OCI-LY1 (cell line): ENCODE data around the gene FOXK2.

Experiments used
- H2AFZ ChIP-seq: fragments of 200-600 bp; sonication (generic), shearing (Covaris generic); 2 replicates; pipeline ENCODE4 v1.6.0; 2014; ENCODE audit warnings: antibody characterized with exemption, mild to moderate bottlenecking, low read length
- H3F3A ChIP-seq: fragments of 200-600 bp; sonication (generic), shearing (Covaris generic); 2 replicates; pipeline ENCODE4 v1.6.0; 2014; ENCODE audit warnings: mild to moderate bottlenecking, antibody characterized with exemption, low read length, moderate library complexity; ENCODE audit not compliant: insufficient read depth
- H3K27ac ChIP-seq: fragments of 200-600 bp; sonication (generic); 2 replicates; pipeline ENCODE4 v1.5.1; 2014; ENCODE audit warnings: low read length, mixed run types, mild to moderate bottlenecking, low read depth; ENCODE audit not compliant: poor library complexity, severe bottlenecking
- H3K27me3 ChIP-seq: fragments of 200-600 bp; sonication (generic); 2 replicates; pipeline ENCODE4 v1.6.0; 2014; ENCODE audit warnings: antibody characterized with exemption, mild to moderate bottlenecking, low read length, moderate library complexity; ENCODE audit not compliant: insufficient read depth
- H3K36me3 ChIP-seq: fragments of 200-600 bp; sonication (generic); 2 replicates; pipeline ENCODE4 v1.6.1; 2014; ENCODE audit warnings: mild to moderate bottlenecking, antibody characterized with exemption, low read length, moderate library complexity, mixed read lengths; ENCODE audit not compliant: insufficient read depth
- H3K4me1 ChIP-seq: fragments of 200-600 bp; sonication (generic); 2 replicates; pipeline ENCODE4 v1.5.1; 2014; ENCODE audit warnings: mild to moderate bottlenecking, low read length, moderate library complexity; ENCODE audit not compliant: insufficient read depth, severe bottlenecking
- H3K4me2 ChIP-seq: fragments of 200-600 bp; sonication (generic), shearing (Covaris generic); 2 replicates; pipeline ENCODE4 v1.6.1; 2014; ENCODE audit warnings: low read length
- H3K4me3 ChIP-seq: fragments of 200-600 bp; sonication (generic); 2 replicates; pipeline ENCODE4 v1.5.1; 2014; ENCODE audit warnings: low read length, low read depth, mild to moderate bottlenecking, mixed read lengths; ENCODE audit not compliant: poor library complexity, severe bottlenecking
- H3K79me2 ChIP-seq: fragments of 200-600 bp; shearing (Covaris generic); 2 replicates; pipeline ENCODE4 v1.6.1; 2016; ENCODE audit warnings: mixed run types, low read length, mixed read lengths; ENCODE audit not compliant: insufficient read depth
- H3K9ac ChIP-seq: fragments of 200-600 bp; sonication (generic), shearing (Covaris generic); 2 replicates; pipeline ENCODE4 v1.6.1; 2014; ENCODE audit warnings: mild to moderate bottlenecking, low read length, mixed read lengths
- H3K9me2 ChIP-seq: fragments of 200-600 bp; sonication (generic), shearing (Covaris generic); 2 replicates; pipeline ENCODE4 v1.6.1; 2014; ENCODE audit warnings: low read depth, mild to moderate bottlenecking, low read length, mixed read lengths
- H3K9me3 ChIP-seq: fragments of 200-600 bp; shearing (Covaris generic); 2 replicates; pipeline ENCODE4 v1.6.1; 2014; ENCODE audit warnings: low read length, mixed read lengths
- H4K20me1 ChIP-seq: fragments of 200-600 bp; sonication (generic), shearing (Covaris generic); 2 replicates; pipeline ENCODE4 v1.6.0; 2016; ENCODE audit warnings: mild to moderate bottlenecking, low read length; ENCODE audit not compliant: insufficient read depth
- EZH2 ChIP-seq: fragments of 200-600 bp; sonication (generic), shearing (Covaris generic); IDR thresholded peaks from 2 replicates; pipeline ENCODE4 v1.8.0; 2017; ENCODE audit warnings: borderline replicate concordance, mixed run types, mild to moderate bottlenecking, antibody characterized with exemption, low read length, moderate library complexity, mixed read lengths
- TF ChIP-seq, protein P1 (sequence below): fragments of 200-600 bp; sonication (generic), shearing (Covaris generic); IDR thresholded peaks from 2 replicates; pipeline ENCODE4 v1.5.1; 2017; ENCODE audit warnings: mild to moderate bottlenecking, antibody characterized with exemption, low read length, moderate library complexity, mixed read lengths

The FOXK2 gene

DNA sequence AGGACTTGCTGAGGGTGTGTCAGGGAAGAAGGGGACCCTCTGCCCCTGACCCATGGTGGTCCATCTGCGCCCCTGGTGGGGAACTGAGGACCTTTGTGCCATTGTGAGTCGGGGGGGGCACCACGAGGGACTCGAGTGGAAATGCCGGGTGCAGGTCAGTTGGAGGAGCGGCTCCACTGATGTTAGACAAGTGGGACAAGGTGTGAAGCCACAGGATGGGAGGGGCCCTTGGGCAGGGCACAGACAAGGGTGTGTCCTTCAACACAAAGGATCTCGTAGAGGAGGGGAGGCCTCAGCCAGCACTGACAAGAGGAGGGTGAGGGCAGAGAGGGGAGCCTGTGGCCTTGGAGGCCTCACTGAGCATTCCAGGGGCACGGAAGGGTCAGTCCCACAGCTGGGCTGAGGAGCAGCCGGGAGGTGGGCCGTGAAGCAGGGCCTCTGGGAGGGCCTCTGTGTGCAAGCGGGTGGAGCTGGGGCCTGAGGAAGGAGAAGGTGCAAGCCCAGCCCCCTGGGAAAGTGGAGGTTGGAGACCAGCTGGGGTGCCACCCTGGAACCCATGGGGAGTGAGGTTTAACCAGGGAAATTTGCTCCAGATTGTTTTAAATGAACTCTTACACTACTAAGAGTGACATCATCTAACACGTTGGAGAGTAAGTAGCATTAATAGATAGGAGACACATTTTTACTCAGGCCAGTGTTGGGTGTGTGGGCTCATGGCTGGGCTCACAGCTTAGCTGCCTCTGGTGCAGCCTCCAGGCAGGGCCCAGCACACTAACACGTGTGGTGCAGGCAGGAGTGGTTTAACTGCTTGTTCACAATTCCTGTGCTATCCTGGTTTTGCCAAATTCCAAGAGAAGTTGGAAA, 33.1 kb upstream of the FOXK2 start:
- Histone ChIP-seq H4K20me1 (no peaks in the 10 kb centered on the region), H3K4me1 (peaks cover 25% of the 10 kb centered on the region), H3K27me3 (no peaks in the 10 kb centered on the region), H3K36me3 (peaks cover 70% of the 10 kb centered on the region), H3K4me2 (no peak overlapping the region), H3K27ac (no peak overlapping the region), H3K9ac (no peak overlapping the region), H3K9me3 (no peaks in the 10 kb centered on the region), H3K9me2 (no peaks in the 10 kb centered on the region), H3F3A (no peaks in the 10 kb centered on the region), H2AFZ (no peak overlapping the region), H3K4me3 (no peak overlapping the region), H3K79me2 (no peaks in the 10 kb centered on the region)
- TF ChIP-seq, protein P1, sequence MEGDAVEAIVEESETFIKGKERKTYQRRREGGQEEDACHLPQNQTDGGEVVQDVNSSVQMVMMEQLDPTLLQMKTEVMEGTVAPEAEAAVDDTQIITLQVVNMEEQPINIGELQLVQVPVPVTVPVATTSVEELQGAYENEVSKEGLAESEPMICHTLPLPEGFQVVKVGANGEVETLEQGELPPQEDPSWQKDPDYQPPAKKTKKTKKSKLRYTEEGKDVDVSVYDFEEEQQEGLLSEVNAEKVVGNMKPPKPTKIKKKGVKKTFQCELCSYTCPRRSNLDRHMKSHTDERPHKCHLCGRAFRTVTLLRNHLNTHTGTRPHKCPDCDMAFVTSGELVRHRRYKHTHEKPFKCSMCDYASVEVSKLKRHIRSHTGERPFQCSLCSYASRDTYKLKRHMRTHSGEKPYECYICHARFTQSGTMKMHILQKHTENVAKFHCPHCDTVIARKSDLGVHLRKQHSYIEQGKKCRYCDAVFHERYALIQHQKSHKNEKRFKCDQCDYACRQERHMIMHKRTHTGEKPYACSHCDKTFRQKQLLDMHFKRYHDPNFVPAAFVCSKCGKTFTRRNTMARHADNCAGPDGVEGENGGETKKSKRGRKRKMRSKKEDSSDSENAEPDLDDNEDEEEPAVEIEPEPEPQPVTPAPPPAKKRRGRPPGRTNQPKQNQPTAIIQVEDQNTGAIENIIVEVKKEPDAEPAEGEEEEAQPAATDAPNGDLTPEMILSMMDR: no peak
- TF ChIP-seq EZH2: no peak

DNA sequence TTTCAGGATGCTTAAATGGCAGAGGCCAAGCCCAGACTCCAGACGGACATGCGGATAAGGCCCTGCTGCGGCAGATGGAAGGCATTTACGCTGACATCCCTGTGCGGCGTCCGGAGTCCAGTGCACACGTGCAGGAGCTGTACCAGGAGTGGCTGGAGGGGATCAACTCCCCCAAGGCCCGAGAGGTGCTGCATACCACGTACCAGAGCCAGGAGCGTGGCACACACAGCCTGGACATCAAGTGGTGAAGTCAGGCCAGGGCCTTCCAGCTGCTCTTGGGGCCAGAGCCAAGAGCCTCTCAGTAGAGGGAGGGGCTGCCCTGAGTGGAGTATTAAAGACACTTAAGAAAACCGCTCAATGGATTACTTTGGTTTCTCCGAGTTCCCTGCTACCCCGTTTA, 31.6 kb upstream of the FOXK2 start:
- H2AFZ ChIP-seq: no peak overlapping the region
- H3F3A ChIP-seq: no peaks in the 10 kb centered on the region
- no peaks in the 10 kb centered on the region for H3K27me3 ChIP-seq
- no peak overlapping the region for H3K27ac ChIP-seq
- TF ChIP-seq, protein P1: no peak
- no peak for TF ChIP-seq EZH2
- H3K4me1 ChIP-seq: peaks cover 25% of the 10 kb centered on the region
- H3K36me3 ChIP-seq: peaks cover 56% of the 10 kb centered on the region
- H3K79me2 ChIP-seq: no peaks in the 10 kb centered on the region
- H3K4me2 ChIP-seq: no peak overlapping the region
- H4K20me1 ChIP-seq: no peaks in the 10 kb centered on the region
- H3K9ac ChIP-seq: no peak overlapping the region
- no peaks in the 10 kb centered on the region for H3K9me2 ChIP-seq
- H3K9me3 ChIP-seq: no peaks in the 10 kb centered on the region
- no peak overlapping the region for H3K4me3 ChIP-seq

DNA sequence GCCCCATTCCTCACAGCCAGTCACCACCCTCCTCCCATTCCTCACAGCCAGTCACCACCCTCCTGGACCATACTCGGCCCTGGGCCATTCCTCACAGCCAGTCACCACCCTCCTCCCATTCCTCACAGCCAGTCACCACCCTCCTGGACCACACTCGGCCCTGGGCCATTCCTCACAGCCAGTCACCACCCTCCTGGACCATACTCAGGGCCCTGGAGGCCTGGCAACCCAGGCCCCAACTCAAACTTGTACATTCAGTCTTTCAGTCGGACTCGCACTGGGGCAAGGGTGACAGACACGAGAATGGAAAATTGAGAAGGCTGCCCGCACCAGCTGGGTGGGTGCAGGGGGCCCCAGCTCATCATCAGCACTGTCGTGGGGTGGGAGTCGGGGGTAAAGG, 30.4 kb upstream of the FOXK2 start:
- H3K27ac ChIP-seq: peak overlapping the region; percentile 92
- no peaks in the 10 kb centered on the region for H3K9me2 ChIP-seq
- H2AFZ ChIP-seq: no peak overlapping the region
- peaks cover 44% of the 10 kb centered on the region for H3K36me3 ChIP-seq
- no peaks in the 10 kb centered on the region for H3K79me2 ChIP-seq
- no peaks in the 10 kb centered on the region for H3K9me3 ChIP-seq
- peak overlapping the region; percentile 38; the same call in 1 of the 2 replicates for H3K9ac ChIP-seq
- H3K27me3 ChIP-seq: no peaks in the 10 kb centered on the region
- no peaks in the 10 kb centered on the region for H4K20me1 ChIP-seq
- H3K4me3 ChIP-seq: no peak overlapping the region
- no peaks in the 10 kb centered on the region for H3F3A ChIP-seq
- no peak overlapping the region; the same call in 1 of the 2 replicates for H3K4me2 ChIP-seq
- H3K4me1 ChIP-seq: peaks cover 35% of the 10 kb centered on the region
- TF ChIP-seq, protein P1: no peak
- TF ChIP-seq EZH2: no peak
